Pancreas (tissue), 10 donors: ENCODE measurements around the gene HYOU1. TPM values are rescaled to one million over a fixed set of nuclear protein-coding genes. Genes with fewer than 3 reads are reported as not detected.

ENCODE experiments used
- ATAC-seq, 4 donors: fragments of 200-7000 bp; cut with Tn5 transposase; one replicate each; pipeline versions ENCODE4 v1.8.0 to v1.9.1; 2020; ENCODE audit warnings: mild to moderate bottlenecking in 4 of 4, moderate library complexity in 4 of 4
- DNase-seq, 6 donors: peaks; one replicate each; pipeline ENCODE4 v3.0.0-alpha.2; 2020
- FAIRE-seq: peaks from 2 replicates; lab custom pipeline; 2012; peaks lifted over from hg19 to GRCh38; lab: Jason Lieb, UNC
- H3K27ac ChIP-seq, 4 donors: fragments of 200-600 bp; sonication (generic); 1 replicate in 3 of 4; 2 replicates in 1 of 4; pipeline versions ENCODE4 v1.5.0 to v1.8.0; 2020
- H3K27me3 ChIP-seq, 4 donors: fragments of 200-600 bp; one replicate each; pipeline ENCODE4 v1.8.0; 2021
- H3K36me3 ChIP-seq, 3 donors: fragments of 200-600 bp; sonication (generic) in 1 of 3; one replicate each; pipeline versions ENCODE4 v1.5.0 to v1.8.0; 2020 to 2021
- H3K4me1 ChIP-seq, 3 donors: fragments of 200-600 bp; one replicate each; pipeline ENCODE4 v1.8.0; 2021
- H3K4me3 ChIP-seq, 4 donors: fragments of 200-600 bp; sonication (generic) in 2 of 4; one replicate each; pipeline versions ENCODE4 v1.5.0 to v1.8.0; 2020 to 2021
- H3K9me3 ChIP-seq, 4 donors: fragments of 200-600 bp; one replicate each; pipeline ENCODE4 v1.8.0; 2021
- WGBS, 2 donors: extraction: QIAGEN DNeasy Blood & Tissue Kit; methylation state at CpG; one replicate each; pipeline ENCODE4 v1.1.7; 2013; 5-methylcytosine and 5-hydroxymethylcytosine counted together
- intact Hi-C, 3 donors: fragments of 100-400 bp; cut with DNase I; formaldehyde crosslinking; loops; one replicate each; pipeline versions ENCODE4 v1.11.1 to v1.14.2; 2022
- polyA plus RNA-seq, 2 donors: library from polyadenylated mRNA; stranded (reverse); fragments of 200-250 nt; gene quantifications; one replicate each; pipeline ENCODE4 v1.2.3, GENCODE V29; 2013
- total RNA-seq, 6 donors: library from RNA; stranded (reverse); fragmentation: NEBNext Ultra II Directional in 4 of 6; extraction: Animal tissue kit (Norgen Biotek cat#: 25700) in 4 of 6; gene quantifications; one replicate each; pipeline versions ENCODE4 v1.2.1 to v1.2.4, GENCODE V29; 2021 to 2023
- TF ChIP-seq, protein P1 (sequence below), 4 donors: fragments of 200-600 bp; sonication (generic) in 3 of 4; IDR thresholded peaks; one replicate each; pipeline versions ENCODE4 v1.5.0 to v1.8.0; 2021; ENCODE audit warnings: antibody characterized with exemption in 4 of 4
- donor health status: healthy with polysubstance abuse.
- donor health status: DM: no; HTN: no; CAD: no; lungs with moderate emphysema.
- donor health status: DM: no; HTN: no; CAD: no.
- donor health status: control.
- donor health status: control.
- donor health status: Bipolar disorder and iron deficiency.
- donor health status: DM: yes; HTN: yes; CAD: no.
- donor health status: DM: no; HTN: no; CAD: no.
- donor health status: DM: no; HTN: no; CAD: no.
- donor health status: DM: yes; HTN: yes; CAD: no.

The HYOU1 gene
- total and polyA plus RNA-seq, 8 donors = 79.2 to 210 (median 143) TPM

GRCh38 chr11:119027561-119028345 lies 29.3 kb downstream of the HYOU1 start:
- Histone ChIP-seq H3K27ac (peak overlapping the region in 2 of 4 donors; percentile 86 to 87), H3K36me3 (peaks cover 0 to 16% (median 14%) of the 10 kb centered on the region in 3 donors), H3K27me3 (no peaks in the 10 kb centered on the region), H3K4me3 (peak overlapping the region in 3 of 4 donors; percentile 13 to 76 (median 62)), H3K4me1 (peaks cover 4 to 30% (median 17%) of the 10 kb centered on the region in 3 donors), H3K9me3 (no peaks in the 10 kb centered on the region)
- no peak for ATAC-seq
- FAIRE-seq = no peak
- DNase-seq = peak in 1 of 6 donors; percentile 58
- intact Hi-C loops = no loop called here
- TF ChIP-seq, protein P1, sequence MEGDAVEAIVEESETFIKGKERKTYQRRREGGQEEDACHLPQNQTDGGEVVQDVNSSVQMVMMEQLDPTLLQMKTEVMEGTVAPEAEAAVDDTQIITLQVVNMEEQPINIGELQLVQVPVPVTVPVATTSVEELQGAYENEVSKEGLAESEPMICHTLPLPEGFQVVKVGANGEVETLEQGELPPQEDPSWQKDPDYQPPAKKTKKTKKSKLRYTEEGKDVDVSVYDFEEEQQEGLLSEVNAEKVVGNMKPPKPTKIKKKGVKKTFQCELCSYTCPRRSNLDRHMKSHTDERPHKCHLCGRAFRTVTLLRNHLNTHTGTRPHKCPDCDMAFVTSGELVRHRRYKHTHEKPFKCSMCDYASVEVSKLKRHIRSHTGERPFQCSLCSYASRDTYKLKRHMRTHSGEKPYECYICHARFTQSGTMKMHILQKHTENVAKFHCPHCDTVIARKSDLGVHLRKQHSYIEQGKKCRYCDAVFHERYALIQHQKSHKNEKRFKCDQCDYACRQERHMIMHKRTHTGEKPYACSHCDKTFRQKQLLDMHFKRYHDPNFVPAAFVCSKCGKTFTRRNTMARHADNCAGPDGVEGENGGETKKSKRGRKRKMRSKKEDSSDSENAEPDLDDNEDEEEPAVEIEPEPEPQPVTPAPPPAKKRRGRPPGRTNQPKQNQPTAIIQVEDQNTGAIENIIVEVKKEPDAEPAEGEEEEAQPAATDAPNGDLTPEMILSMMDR (IDR thresholded peaks at IDR 0.05) = no peak
- WGBS, 2 donors = 72 to 88% methylated on average over 9 of the region's 9 CpGs

GRCh38 chr11:119026970-119027369 lies 30.0 kb downstream of the HYOU1 start:
- intact Hi-C loops = no loop called here
- FAIRE-seq (no peak), DNase-seq (peak in 2 of 6 donors; percentile 13 to 21), ATAC-seq (no peak)
- H3K4me3 ChIP-seq = peak overlapping the region in 2 of 4 donors; percentile 62 to 76
- TF ChIP-seq, protein P1 (IDR thresholded peaks at IDR 0.05) = no peak
- H3K4me1 ChIP-seq = peaks cover 4 to 30% (median 17%) of the 10 kb centered on the region in 3 donors
- peak overlapping the region in 1 of 4 donors; percentile 55 for H3K27ac ChIP-seq
- WGBS, 2 donors = 55 to 57% methylated on average over 2 of the region's 2 CpGs
- peaks cover 0 to 16% (median 14%) of the 10 kb centered on the region in 3 donors for H3K36me3 ChIP-seq
- no peaks in the 10 kb centered on the region for H3K9me3 ChIP-seq
- H3K27me3 ChIP-seq = no peaks in the 10 kb centered on the region

DNA sequence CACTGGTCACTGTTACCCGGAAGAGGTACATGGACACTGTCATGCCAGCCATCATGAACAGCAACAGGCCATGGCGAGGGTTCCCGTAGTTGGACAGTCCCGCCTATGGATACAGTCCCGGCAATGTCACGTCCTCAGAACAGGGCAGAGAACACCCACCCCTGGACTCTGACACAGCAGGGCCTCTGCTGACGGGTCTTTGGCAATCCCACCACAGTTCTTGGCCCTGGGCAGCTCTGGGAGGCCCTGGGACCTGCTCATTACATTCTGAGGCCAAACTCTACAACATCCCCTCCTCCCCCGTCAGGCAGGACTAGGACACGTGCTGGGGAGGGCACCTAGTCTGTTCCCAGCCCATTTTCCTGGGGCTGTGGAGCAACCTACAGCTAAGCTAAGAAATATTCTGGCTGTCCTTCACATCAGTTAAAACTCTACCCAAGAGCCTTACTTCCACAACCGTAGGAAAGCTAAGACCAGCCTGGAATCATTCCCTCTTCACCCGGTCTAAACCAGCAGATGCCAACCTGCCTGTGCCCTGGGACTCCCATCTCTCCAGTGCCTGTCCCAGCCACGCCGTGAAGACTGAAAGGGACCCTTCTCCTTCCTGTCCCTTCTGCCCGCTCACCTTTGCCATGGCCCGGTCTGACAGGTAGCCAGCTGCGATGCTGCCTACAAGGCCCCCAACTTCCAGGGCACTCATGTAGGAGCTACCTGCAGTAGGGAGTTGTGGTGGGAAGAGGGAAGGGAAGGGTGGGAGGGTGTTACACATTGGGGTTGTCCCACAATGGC lies 30.8 kb downstream of the HYOU1 start:
- FAIRE-seq (no peak), DNase-seq (peak in 1 of 6 donors; percentile 8)

DNA sequence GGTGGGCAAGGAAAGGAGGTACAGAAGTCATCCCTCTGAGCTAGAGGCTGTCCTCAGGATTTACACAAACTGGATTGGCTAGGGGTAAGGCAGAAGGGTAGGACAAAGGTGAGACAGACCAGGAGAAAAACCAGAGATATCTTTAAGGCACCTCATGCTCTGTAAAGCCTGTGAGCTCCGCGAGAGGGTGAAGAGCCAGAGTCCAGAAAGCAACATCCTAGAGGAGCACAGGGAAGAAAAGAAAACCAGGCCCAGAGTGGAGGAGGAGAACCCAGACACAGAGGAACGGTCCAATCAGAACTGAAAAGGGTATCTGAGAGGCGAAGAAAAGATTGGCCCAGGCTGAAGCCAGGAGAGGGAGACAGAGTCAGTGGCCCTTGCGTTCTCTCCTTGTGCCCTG lies 31.5 kb downstream of the HYOU1 start:
- 89 to 92% methylated on average over 5 of the region's 5 CpGs for WGBS, 2 donors
- no peak overlapping the region for H3K4me3 ChIP-seq
- no peak for DNase-seq
- no peak for ATAC-seq
- peaks cover 0 to 16% (median 14%) of the 10 kb centered on the region in 3 donors for H3K36me3 ChIP-seq
- H3K4me1 ChIP-seq = peaks cover 16 to 35% (median 22%) of the 10 kb centered on the region in 3 donors
- intact Hi-C loops = no loop called here
- no peak for FAIRE-seq
- no peaks in the 10 kb centered on the region for H3K27me3 ChIP-seq
- no peaks in the 10 kb centered on the region for H3K9me3 ChIP-seq
- peak overlapping the region in 3 of 4 donors; percentile 15 to 55 (median 32) for H3K27ac ChIP-seq
- TF ChIP-seq, protein P1 (IDR thresholded peaks at IDR 0.05) = no peak

More for the DNA sequence above, 30.8 kb downstream of the HYOU1 start:
- no peak for ATAC-seq
- H3K9me3 ChIP-seq = no peaks in the 10 kb centered on the region
- 77 to 82% methylated on average over 16 of the region's 16 CpGs for WGBS, 2 donors
- peaks cover 11 to 30% (median 17%) of the 10 kb centered on the region in 3 donors for H3K4me1 ChIP-seq
- TF ChIP-seq, protein P1 (IDR thresholded peaks at IDR 0.05) = no peak
- intact Hi-C loops = no loop called here
- peaks cover 0 to 16% (median 14%) of the 10 kb centered on the region in 3 donors for H3K36me3 ChIP-seq
- peak overlapping the region in 1 of 4 donors; percentile 62 for H3K4me3 ChIP-seq
- peak overlapping the region in 3 of 4 donors; percentile 32 to 55 (median 34) for H3K27ac ChIP-seq
- H3K27me3 ChIP-seq = no peaks in the 10 kb centered on the region
